Sigmoid colon (tissue), 7 donors: ENCODE measurements around the gene CAPRIN1. TPM values are rescaled to one million over a fixed set of nuclear protein-coding genes. Genes with fewer than 3 reads are reported as not detected.
"Not testable (repeated sequence)": the region's sequence is repeated elsewhere in the genome, so short reads cannot be mapped to it uniquely, and the experiment has no call there.

Experiments
- DNase-seq: peaks from one replicate; pipeline ENCODE4 v3.0.0-alpha.2; 2019
- H3K27ac ChIP-seq, 4 donors: fragments of 200-600 bp; sonication (generic); one replicate each; pipeline ENCODE4 v1.5.1; 2016 to 2019; ENCODE audit warnings: mild to moderate bottlenecking in 1 of 4
- H3K27me3 ChIP-seq, 3 donors: fragments of 200-600 bp; sonication (generic); one replicate each; pipeline ENCODE4 v1.5.1; 2019; ENCODE audit warnings: mild to moderate bottlenecking in 1 of 3
- H3K36me3 ChIP-seq, 4 donors: fragments of 200-600 bp; sonication (generic); one replicate each; pipeline ENCODE4 v1.5.1; 2016 to 2019
- H3K4me1 ChIP-seq, 4 donors: fragments of 200-600 bp; sonication (generic); one replicate each; pipeline ENCODE4 v1.5.1; 2017 to 2019
- H3K4me3 ChIP-seq, 4 donors: fragments of 200-600 bp; sonication (generic); one replicate each; pipeline ENCODE4 v1.5.1; 2017 to 2019; ENCODE audit warnings: mild to moderate bottlenecking in 2 of 4, moderate library complexity in 1 of 4
- H3K9me3 ChIP-seq, 4 donors: fragments of 200-600 bp in 3 of 4; sonication (generic) in 3 of 4; one replicate each; pipeline versions ENCODE4 v1.5.1 to v1.6.1; 2013 to 2019
- EP300 ChIP-seq, 4 donors: sonication (generic); formaldehyde crosslinking; IDR thresholded peaks; one replicate each; pipeline ENCODE4 v1.6.1; 2017; ENCODE audit warnings: antibody characterized with exemption in 4 of 4
- POLR2A ChIP-seq, 2 donors: fragments of 450-650 bp; IDR thresholded peaks; one replicate each; pipeline ENCODE4 v1.6.1; 2016; ENCODE audit warnings: antibody characterized with exemption in 2 of 2, mild to moderate bottlenecking in 2 of 2, moderate library complexity in 2 of 2
- POLR2AphosphoS5 ChIP-seq, 4 donors: sonication (generic); formaldehyde crosslinking; IDR thresholded peaks; one replicate each; pipeline ENCODE4 v1.6.1; 2017; ENCODE audit warnings: antibody characterized with exemption in 4 of 4
- WGBS, 2 donors: extraction: QIAGEN DNeasy Blood & Tissue Kit; methylation state at CpG; one replicate each; pipeline ENCODE4 v1.1.7; 2013; 5-methylcytosine and 5-hydroxymethylcytosine counted together
- intact Hi-C: fragments of 100-400 bp; cut with DNase I; formaldehyde crosslinking; loops from one replicate; pipeline ENCODE4 v1.15.1; 2023
- polyA plus RNA-seq, 3 donors: library from polyadenylated mRNA; stranded (reverse); fragments of 200-250 nt; gene quantifications; one replicate each; pipeline ENCODE4 v1.2.3, GENCODE V29; 2013
- total RNA-seq, 4 donors: library from RNA; depleted of rRNA; stranded (reverse); fragments of >200 nt; gene quantifications; one replicate each; pipeline ENCODE4 v1.1.0, GENCODE V29; 2016
- TF ChIP-seq, protein P1 (sequence below), 4 experiments: fragments of 450-650 bp in 3 of 4; fragments of 200-600 bp in 1 of 4; IDR thresholded peaks; one replicate each; pipeline ENCODE4 v1.5.1; 2016 to 2019; ENCODE audit warnings: antibody characterized with exemption in 4 of 4, mild to moderate bottlenecking in 3 of 4, moderate library complexity in 2 of 4
- donor health status: healthy with polysubstance abuse.
- donor health status: Bipolar disorder and iron deficiency.
- donor health status: healthy.

The CAPRIN1 gene
- total and polyA plus RNA-seq, 7 donors: 63.1 to 118 (median 107) TPM

- no peaks in the 10 kb centered on the region for H3K9me3 ChIP-seq
- no peaks in the 10 kb centered on the region for H3K27me3 ChIP-seq
- intact Hi-C loops: no loop called here
- TF ChIP-seq EP300 (IDR thresholded peaks at IDR 0.05) (no peak), POLR2AphosphoS5 (IDR thresholded peaks at IDR 0.05) (no peak), POLR2A (IDR thresholded peaks at IDR 0.05) (no peak)
- TF ChIP-seq, protein P1, sequence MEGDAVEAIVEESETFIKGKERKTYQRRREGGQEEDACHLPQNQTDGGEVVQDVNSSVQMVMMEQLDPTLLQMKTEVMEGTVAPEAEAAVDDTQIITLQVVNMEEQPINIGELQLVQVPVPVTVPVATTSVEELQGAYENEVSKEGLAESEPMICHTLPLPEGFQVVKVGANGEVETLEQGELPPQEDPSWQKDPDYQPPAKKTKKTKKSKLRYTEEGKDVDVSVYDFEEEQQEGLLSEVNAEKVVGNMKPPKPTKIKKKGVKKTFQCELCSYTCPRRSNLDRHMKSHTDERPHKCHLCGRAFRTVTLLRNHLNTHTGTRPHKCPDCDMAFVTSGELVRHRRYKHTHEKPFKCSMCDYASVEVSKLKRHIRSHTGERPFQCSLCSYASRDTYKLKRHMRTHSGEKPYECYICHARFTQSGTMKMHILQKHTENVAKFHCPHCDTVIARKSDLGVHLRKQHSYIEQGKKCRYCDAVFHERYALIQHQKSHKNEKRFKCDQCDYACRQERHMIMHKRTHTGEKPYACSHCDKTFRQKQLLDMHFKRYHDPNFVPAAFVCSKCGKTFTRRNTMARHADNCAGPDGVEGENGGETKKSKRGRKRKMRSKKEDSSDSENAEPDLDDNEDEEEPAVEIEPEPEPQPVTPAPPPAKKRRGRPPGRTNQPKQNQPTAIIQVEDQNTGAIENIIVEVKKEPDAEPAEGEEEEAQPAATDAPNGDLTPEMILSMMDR (IDR thresholded peaks at IDR 0.05): no peak
- no peak for DNase-seq
- H3K36me3 ChIP-seq: peaks cover 7 to 16% (median 7%) of the 10 kb centered on the region in 4 donors
- H3K4me1 ChIP-seq: peaks cover 0 to 61% (median 45%) of the 10 kb centered on the region in 4 donors
- no peak overlapping the region for H3K27ac ChIP-seq
- no peak overlapping the region for H3K4me3 ChIP-seq
- WGBS, 2 donors: 77 to 79% methylated on average over 2 of the region's 2 CpGs
These were observed 16.6 kb downstream of the CAPRIN1 start for GRCh38 chr11:34068111-34068510.

DNA sequence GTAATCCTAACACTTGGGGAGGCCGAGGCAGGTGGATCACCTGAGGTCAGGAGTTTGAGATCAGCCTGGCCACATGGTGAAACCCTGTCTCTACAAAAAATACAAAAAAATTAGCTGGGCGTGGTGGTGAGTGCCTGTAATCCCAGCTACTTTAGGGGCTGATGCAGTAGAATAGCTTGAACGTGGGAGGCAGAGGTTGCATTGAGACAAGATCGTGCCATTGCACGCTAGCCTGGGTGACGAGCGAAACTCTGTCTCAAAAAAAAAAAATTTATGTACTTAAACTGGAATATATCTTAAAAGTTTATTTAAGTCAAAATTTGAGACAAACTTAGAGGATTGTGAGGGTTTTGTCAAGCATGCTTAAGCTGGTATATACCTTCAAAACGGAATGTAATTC lies 19.8 kb downstream of the CAPRIN1 start:
- H3K4me1 ChIP-seq: peaks cover 0 to 41% (median 21%) of the 10 kb centered on the region in 4 donors
- peaks cover 6 to 48% (median 30%) of the 10 kb centered on the region in 4 donors for H3K36me3 ChIP-seq
- H3K27ac ChIP-seq, DNase-seq, H3K27me3 ChIP-seq, H3K9me3 ChIP-seq, H3K4me3 ChIP-seq, intact Hi-C loops: not testable (repeated sequence)
- WGBS, 2 donors: 72 to 85% methylated on average over 8 of the region's 8 CpGs

DNA sequence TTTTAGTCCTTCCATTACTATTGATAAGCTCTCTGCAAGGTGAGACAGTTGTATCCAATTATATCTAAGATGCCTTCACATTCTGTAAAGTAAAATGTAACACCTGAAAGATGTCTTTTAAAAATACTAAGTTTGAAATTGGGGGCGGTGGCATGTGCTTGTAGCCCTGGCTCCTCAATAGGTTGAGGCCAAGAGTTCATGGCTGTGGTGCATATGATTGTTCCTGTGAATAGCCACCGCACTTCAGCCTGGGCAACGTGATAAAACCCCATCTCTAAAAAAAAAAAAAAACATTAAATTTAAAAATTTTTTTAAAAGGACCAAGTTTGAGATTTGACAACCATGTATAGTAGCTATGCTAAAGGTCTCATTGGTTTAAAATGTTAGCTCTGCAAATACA lies 20.5 kb downstream of the CAPRIN1 start:
- peaks cover 13 to 55% (median 37%) of the 10 kb centered on the region in 4 donors for H3K36me3 ChIP-seq
- WGBS, 2 donors: 74 to 88% methylated on average over 3 of the region's 3 CpGs
- no peaks in the 10 kb centered on the region for H3K27me3 ChIP-seq
- DNase-seq: no peak
- H3K4me1 ChIP-seq: peaks cover 0 to 37% (median 17%) of the 10 kb centered on the region in 4 donors
- intact Hi-C loops: no loop called here
- H3K9me3 ChIP-seq: no peaks in the 10 kb centered on the region
- H3K4me3 ChIP-seq: no peak overlapping the region
- TF ChIP-seq, protein P1 (IDR thresholded peaks at IDR 0.05): no peak
- no peak overlapping the region for H3K27ac ChIP-seq

GRCh38 chr11:34072832-34073231 lies 21.3 kb downstream of the CAPRIN1 start:
- H3K4me3 ChIP-seq: no peak overlapping the region
- intact Hi-C loops: no loop called here
- H3K27me3 ChIP-seq: no peaks in the 10 kb centered on the region
- TF ChIP-seq, protein P1 (IDR thresholded peaks at IDR 0.05): no peak
- TF ChIP-seq POLR2AphosphoS5 (IDR thresholded peaks at IDR 0.05) (no peak), EP300 (IDR thresholded peaks at IDR 0.05) (no peak), POLR2A (IDR thresholded peaks at IDR 0.05) (no peak)
- peaks cover 13 to 63% (median 40%) of the 10 kb centered on the region in 4 donors for H3K36me3 ChIP-seq
- WGBS, 2 donors: 51 to 74% methylated on average over 2 of the region's 2 CpGs
- peaks cover 0 to 30% (median 13%) of the 10 kb centered on the region in 4 donors for H3K4me1 ChIP-seq
- H3K9me3 ChIP-seq: no peaks in the 10 kb centered on the region
- H3K27ac ChIP-seq: no peak overlapping the region
- DNase-seq: no peak

DNA sequence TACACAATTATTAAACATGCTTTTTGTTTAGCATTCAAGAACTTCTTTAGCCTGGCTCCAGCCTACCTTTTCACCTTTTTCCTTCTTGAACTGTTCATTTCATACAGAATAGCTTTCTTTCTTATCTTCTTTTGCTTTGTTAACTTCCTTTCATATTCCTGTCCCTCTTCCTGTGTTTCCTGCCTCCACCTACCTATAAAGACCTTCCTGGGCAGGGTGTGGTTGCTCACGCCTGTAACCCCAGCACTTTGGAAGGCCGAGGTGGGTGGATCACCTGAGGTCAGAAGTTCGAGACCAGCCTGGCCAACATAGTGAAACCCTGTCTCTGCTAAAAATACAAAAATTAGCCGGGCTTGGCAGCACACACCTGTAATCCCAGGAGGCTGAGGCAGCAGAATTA lies 22.9 kb downstream of the CAPRIN1 start:
- DNase-seq: no peak
- intact Hi-C loops: no loop called here
- H3K4me3 ChIP-seq: no peak overlapping the region
- no peak overlapping the region for H3K27ac ChIP-seq
- no peaks in the 10 kb centered on the region for H3K27me3 ChIP-seq
- H3K36me3 ChIP-seq: peaks cover 13 to 78% (median 43%) of the 10 kb centered on the region in 4 donors
- peaks cover 0 to 19% (median 4%) of the 10 kb centered on the region in 4 donors for H3K4me1 ChIP-seq
- H3K9me3 ChIP-seq: no peaks in the 10 kb centered on the region
- TF ChIP-seq POLR2AphosphoS5 (IDR thresholded peaks at IDR 0.05) (no peak), EP300 (IDR thresholded peaks at IDR 0.05) (no peak), POLR2A (IDR thresholded peaks at IDR 0.05) (no peak)
- TF ChIP-seq, protein P1 (IDR thresholded peaks at IDR 0.05): no peak
- 22 to 58% methylated on average over 4 of the region's 4 CpGs for WGBS, 2 donors
